ENCODE results near the gene PTPRD.

- TF ChIP-seq CTCF (conservative IDR thresholded peaks at IDR 0.05 in 1 of 2, IDR thresholded peaks at IDR 0.05 in 1 of 2; ENCODE audit: extremely low read depth in 1 of 2, insufficient read depth in 1 of 2, low read depth in 1 of 2, low read length in 2 of 2) (no peak), EZH2 (IDR thresholded peaks at IDR 0.05; ENCODE audit: borderline replicate concordance, low read length) (no peak)
Measured at GRCh38 chr9:9719373-9720112, 893.3 kb downstream of the PTPRD start.
